Activated CD4-positive, CD25-positive, alpha-beta regulatory T cell treated with anti-CD3 and anti-CD28 coated beads, Interleukin-2, amount 50 U/mL, for 72 hours (primary cell): ENCODE measurements around the gene DBF4.
"Not testable (repeated sequence)": the region's sequence is repeated elsewhere in the genome, so short reads cannot be mapped to it uniquely, and the experiment has no call there.

Source experiments
- DNase-seq: peaks from one replicate; pipeline ENCODE4 v3.0.0; 2021

DBF4 gene

GRCh38 chr7:87876040-87876868 is at the start of gene DBF4, which contains the start of gene SLC25A40:
DBF4 (plus strand) TSS chr7:87876493; CDS start chr7:87876733, 240 bp downstream.
SLC25A40 (minus strand) TSS chr7:87876360; CDS start chr7:87858727, 17,633 bp downstream.
- DNase-seq = peak; percentile 99

DNA sequence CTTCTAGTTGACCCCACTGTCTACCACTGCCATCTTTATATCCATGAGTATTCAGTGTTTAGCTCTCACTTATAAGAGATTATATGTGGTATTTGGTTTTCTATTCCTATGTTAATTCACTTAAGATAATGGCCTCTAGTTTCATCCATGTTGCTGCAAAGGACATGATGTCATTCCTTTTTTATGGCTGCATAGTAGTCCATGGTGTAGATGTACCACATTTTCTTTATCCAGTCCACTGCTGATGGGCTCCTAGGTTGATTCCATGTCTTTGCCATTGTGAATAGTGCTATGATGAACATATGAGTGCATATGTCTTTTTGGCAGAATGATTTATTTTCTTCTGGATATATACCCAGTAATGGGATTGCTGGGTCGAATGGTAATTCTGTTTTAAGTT is 47.9 kb upstream of the DBF4 start:
- not testable (repeated sequence) for DNase-seq

DNA sequence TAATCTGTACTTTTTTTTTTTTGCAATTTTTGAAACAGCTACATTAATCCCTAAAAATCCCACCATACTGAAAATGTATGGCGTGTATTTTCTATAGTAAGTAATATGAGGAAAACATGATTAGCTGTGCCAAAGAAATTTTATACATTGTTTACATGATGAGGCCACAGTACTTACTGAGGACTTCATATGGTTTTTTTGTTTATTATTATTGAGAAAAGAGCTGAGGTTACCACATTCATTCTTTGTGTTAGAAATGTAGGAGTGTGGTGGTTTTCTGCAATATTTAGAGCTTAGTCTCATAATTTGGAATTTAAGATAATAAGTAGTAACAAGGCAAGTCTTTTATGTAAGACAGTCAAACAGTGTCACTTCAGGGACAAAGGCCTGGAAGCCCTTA is 45.2 kb upstream of the DBF4 start:
- DNase-seq = no peak

- DNase-seq = no peak
These were observed 43.2 kb upstream of the DBF4 start for GRCh38 chr7:87833130-87833529.

GRCh38 chr7:87837597-87837996 is 38.7 kb upstream of the DBF4 start:
- DNase-seq = no peak

GRCh38 chr7:87850836-87851593 is 25.3 kb upstream of the DBF4 start:
- DNase-seq = no peak

DNA sequence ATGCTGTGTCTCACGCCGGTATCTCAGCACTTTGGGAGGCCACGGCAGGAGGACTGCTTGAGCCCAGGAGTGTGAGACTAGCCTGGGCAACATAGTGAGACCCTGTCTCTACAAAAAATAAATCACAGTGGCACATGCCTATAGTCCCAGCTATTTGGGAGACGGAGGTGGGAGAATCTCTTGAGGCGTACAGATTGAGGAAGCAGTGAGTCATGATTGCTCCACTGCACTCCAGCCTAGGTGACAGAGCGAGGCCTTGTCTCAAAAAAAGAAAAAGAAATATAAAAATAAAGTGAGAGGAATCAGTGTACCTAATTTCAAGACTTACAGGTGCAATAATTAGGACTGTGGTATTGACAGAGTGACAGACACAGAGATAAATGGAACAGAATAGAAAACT is 24.0 kb upstream of the DBF4 start:
- DNase-seq = no peak

DNA sequence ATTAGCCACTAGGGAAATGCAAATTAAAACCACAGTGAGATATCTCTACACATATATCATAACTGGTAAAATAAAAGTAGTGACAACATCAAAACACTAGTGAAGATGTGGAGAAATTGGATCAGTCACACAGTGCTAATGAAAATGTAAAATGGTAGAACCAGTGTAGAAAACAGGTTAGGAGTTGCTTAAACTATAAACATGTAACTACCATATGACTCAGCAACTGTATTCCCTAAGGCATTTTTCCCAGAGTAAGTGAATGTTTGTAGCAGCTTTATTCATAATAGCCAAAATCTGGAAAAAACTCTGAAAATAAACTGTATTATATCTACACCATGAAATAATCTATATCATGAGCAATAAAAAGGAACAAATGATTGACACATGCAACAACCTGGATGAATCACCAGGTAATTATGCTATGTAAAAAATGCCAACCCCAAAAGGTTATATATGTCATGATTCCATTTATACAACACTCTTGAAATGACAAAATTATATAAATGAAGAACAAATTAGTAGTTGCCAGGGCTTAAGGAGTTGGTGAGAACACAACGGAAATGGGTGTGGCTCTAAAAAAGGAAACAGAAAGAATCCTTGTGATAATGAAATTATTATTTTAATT is 22.9 kb upstream of the DBF4 start:
- DNase-seq = no peak

- DNase-seq = no peak
These were observed 17.7 kb upstream of the DBF4 start for GRCh38 chr7:87858417-87859100.

DNA sequence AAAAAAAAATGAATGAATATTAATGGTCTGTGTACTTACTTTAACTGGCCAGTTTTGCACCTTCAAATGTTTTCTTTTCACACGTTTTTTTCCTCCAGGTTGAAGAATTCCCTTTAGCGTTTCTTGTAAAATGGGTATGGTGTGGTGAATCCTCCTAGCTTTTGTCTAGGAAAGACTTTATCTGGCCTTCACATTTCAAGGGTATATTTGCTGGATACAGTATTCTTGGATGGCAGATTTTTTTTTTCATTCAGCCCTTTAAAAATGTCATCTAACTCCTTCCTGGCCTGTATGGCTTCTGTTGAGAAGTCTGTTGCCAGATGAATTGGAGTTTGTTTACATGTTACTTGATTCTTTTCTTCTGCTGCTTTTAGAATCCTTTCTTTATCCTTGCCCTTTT is 10.2 kb upstream of the DBF4 start:
- DNase-seq = no peak

DNA sequence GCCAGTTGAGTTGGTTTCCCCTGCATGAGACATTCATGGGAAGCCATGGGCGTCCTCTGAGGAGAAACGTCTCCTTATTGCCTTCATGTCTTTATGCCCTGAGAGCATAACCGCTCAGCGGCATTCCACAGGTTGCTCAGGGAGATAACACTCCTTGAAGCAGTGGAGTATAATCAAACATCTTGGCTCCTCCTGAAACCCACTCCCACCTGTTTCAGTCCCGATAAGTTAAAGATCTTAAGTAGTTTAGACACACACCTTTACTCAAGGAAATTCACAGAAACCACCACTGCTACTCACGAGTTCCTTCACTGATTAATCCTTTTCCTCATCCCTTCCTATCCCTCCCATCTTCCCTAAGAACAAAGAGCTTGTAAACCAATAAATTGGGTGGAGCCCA is 9.8 kb upstream of the DBF4 start:
- DNase-seq = not testable (repeated sequence)

GRCh38 chr7:87870471-87870870 is 5.8 kb upstream of the DBF4 start:
- no peak for DNase-seq

GRCh38 chr7:87872346-87872745 is 3.9 kb upstream of the DBF4 start:
- no peak for DNase-seq

DNA sequence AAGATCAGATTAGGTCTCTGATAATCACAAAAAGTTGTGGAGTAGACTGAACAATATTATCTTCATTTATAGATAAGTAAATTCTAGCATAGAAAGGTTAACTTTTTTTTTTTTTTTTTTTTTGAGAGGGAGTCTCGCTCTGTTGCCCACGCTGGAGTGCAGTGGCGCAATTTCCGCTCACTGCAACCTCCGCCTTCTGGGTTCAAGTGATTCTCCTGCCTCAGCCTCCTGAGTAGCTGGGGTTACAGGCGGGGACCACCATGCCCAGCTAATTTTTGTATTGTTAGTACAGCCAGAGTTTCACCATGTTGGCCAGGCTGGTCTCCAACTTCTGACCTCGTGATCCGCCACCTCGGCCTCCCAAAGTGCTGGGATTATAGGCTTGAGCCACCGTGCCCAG is 3.0 kb upstream of the DBF4 start:
- DNase-seq = not testable (repeated sequence)

DNA sequence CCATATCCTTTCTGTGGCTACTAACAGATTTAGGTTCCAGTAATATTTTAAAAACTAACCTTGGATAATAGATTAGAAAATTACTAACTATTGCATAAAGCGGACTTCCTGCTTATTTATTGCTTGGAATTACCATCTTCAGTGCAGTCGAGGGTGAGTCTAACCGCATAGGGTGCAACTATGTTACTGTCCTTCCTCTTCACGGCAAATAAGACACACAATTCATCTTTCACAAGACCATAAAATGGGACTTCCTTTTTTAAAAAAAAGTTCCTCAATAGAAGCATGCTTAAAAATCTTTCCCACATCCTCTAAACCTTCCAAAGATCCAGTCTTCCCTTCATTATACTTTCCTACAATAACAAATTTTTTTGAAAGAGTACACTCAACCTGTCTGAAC is 2.2 kb upstream of the DBF4 start:
- DNase-seq = no peak

DNA sequence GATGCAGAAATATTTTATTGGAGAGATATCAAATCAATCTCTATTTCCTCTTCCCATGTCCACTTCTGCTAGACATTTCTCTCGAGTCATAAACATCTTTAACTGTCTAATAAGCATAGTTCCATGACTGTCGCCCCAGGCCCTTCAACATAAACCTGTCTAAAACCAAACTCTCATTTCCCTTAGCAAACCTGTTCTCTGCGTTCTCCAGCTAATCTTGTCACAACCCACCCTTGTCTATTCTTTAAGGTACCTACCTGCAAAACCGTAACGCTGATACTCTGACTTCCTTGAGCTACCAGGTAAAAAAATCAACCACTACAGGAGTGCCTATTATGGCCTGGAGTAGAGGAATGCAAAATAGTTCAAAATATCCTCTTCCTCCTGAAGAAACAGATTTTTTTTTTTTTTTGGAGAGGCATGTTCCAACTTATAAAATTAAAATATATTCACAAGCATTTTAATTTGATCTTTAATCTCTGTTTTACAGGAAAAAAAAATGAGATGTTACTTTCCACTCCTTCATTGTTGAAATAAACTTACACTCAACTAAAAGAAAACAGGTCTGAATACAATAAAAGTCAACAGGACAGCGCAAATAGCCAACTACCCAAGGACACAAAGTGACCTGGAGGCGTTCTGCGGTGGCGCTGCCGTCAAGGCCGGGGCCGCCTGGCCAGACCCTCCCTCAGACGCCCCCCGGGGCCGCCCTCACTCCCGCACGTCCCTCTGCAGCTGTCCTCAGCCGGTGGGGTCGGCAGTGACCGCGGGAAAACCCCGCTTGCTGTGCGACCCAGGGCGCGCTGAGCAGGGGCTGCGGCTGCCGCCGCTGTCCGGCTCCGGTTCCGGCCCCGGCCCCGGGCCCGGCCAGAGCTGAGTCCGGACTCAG is 898 bp upstream of the DBF4 start:
- DNase-seq = no peak

GRCh38 chr7:87876869-87877234 is 559 bp downstream of the DBF4 start:
- peak; percentile 40 for DNase-seq

GRCh38 chr7:87877366-87878040 is 1.2 kb downstream of the DBF4 start:
- no peak for DNase-seq

GRCh38 chr7:87878208-87878735 is 2.0 kb downstream of the DBF4 start:
- no peak for DNase-seq

DNA sequence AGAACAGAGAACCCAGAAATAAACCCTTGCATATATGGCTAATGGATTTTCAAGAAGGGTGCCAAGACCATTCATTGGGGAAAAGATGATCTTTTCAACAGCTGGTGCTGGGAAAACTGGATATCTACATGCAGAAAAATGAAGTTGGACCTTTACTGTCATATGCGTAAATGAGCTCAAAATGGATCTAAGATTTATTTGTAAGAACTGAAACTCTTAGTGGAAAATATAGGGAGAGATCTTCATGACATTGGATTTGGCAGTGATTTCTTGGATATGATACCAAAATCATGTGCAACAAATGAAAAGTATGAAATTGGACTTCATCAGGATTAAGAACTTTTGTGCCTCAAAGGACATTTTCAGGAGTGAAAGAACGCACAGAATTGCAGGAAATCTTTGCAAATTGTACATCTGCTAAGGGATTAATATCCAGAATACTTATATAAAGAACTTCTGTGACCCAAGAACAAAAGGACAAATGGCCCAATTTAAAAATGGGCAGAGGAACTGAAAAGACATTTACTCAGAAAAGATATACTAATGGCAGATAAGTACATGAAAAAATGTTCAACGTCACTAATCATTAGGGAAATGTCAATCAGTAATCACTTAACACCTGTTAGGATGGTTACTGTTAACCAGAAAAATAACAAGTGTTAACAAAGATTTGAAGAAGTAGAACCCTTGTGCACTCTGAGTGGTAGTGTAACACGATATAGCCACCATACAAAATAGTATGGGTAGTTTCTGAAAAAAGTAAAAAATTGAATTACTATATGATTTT is 6.1 kb downstream of the DBF4 start:
- no peak for DNase-seq
